ENCODE data around the gene SUPT20H.
"Not testable (repeated sequence)": the region's sequence is repeated elsewhere in the genome, so short reads cannot be mapped to it uniquely, and the experiment has no call there.

DNA sequence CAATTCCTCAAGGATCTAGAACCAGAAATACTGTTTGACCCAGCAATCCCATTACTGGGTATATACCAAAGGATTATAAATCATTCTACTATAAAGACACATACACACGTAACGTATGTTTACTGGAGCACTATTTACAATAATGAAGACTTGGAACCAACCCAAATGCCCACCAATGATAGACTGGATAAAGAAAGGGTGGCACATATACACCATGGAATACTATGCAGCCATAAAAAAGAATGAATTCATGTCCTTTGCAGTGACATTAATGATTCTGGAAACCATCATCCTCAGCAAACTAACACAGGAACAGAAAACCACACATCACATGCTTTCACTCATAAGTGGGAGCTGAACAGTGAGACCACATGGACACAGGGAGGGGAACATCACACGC lies 6.4 kb downstream of the SUPT20H start:
- not testable (repeated sequence) for TF ChIP-seq DPF2 (IDR thresholded peaks at IDR 0.05); ETV6 (conservative IDR thresholded peaks at IDR 0.05 in 1 of 2, IDR thresholded peaks at IDR 0.05 in 1 of 2; ENCODE audit: borderline replicate concordance in 1 of 2, low read depth in 1 of 2); EGR1 (IDR thresholded peaks at IDR 0.05; ENCODE audit: borderline replicate concordance in 1 of 2, low read depth in 2 of 2, low read length in 2 of 2); ZNF207 (IDR thresholded peaks at IDR 0.05; ENCODE audit: borderline replicate concordance); SIN3A (IDR thresholded peaks at IDR 0.05; ENCODE audit: low read depth, low read length)
- TF ChIP-seq, protein P1, sequence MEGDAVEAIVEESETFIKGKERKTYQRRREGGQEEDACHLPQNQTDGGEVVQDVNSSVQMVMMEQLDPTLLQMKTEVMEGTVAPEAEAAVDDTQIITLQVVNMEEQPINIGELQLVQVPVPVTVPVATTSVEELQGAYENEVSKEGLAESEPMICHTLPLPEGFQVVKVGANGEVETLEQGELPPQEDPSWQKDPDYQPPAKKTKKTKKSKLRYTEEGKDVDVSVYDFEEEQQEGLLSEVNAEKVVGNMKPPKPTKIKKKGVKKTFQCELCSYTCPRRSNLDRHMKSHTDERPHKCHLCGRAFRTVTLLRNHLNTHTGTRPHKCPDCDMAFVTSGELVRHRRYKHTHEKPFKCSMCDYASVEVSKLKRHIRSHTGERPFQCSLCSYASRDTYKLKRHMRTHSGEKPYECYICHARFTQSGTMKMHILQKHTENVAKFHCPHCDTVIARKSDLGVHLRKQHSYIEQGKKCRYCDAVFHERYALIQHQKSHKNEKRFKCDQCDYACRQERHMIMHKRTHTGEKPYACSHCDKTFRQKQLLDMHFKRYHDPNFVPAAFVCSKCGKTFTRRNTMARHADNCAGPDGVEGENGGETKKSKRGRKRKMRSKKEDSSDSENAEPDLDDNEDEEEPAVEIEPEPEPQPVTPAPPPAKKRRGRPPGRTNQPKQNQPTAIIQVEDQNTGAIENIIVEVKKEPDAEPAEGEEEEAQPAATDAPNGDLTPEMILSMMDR (IDR thresholded peaks at IDR 0.05 in 2 of 3, conservative IDR thresholded peaks at IDR 0.05 in 1 of 3; ENCODE audit: control insufficient read depth in 2 of 3, extremely low read depth in 1 of 3, insufficient read depth in 1 of 3, low read depth in 3 of 3, low read length in 3 of 3) = not testable (repeated sequence)

Data from GM12878 (cell line).